ENCODE measurements around the gene PTPRJ.

DNA sequence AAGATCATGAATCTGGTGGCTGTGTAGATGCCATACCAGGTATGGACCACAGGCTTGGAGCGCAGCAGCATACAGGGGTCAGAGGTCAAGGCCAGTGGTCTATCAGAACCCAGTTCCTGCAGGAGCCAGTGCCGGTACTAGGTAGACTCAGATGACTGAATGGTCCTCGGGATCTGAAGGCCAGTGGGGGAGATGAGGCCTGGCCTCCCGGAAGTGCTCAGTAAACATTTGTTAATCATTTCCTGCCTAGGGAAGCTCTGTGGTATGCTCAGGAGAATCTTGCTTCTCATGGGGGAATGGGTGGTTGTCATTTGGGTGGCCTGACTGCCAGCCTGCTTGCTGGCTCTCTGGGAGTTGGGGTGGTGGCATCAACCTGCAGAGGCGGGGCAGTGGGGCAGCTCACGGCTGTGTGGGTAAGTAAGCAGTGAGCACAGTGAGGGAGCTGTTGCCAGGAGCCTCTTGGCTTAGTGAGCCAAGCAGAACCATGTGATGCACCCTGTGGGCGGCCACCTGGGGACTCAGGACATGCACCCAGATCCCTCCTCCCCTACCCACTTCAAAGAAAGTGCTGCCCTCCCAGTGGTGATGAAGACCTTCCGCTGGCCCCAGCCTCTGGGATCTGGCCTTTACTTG is 33.0 kb downstream of the PTPRJ start:
- no peak for TF ChIP-seq POLR2A (IDR thresholded peaks at IDR 0.05; ENCODE audit: low read length)
- TF ChIP-seq GATA1 (IDR thresholded peaks at IDR 0.05; ENCODE audit: low read depth, low read length), result no peak

All from erythroblast (primary cell).